HUES48 (cell line): Measurements from ENCODE around the gene KCNMA1.
A peak's percentile ranks its signal among the peaks of the same experiment; 100 is the strongest.
"Not testable (repeated sequence)": the region's sequence is repeated elsewhere in the genome, so short reads cannot be mapped to it uniquely, and the experiment has no call there.

Experiments used
- H3K27ac ChIP-seq: one replicate; pipeline ENCODE4 v1.7.0; 2013; ENCODE audit warnings: low read depth, low read length, inconsistent platforms
- H3K27me3 ChIP-seq: 2 replicates; pipeline ENCODE4 v1.6.1; 2013; ENCODE audit warnings: mild to moderate bottlenecking, low read length; ENCODE audit not compliant: control insufficient read depth, insufficient read depth
- H3K36me3 ChIP-seq: 2 replicates; pipeline ENCODE4 v1.6.1; 2013; ENCODE audit warnings: low read length; ENCODE audit not compliant: control insufficient read depth, insufficient read depth
- H3K4me1 ChIP-seq: 2 replicates; pipeline ENCODE4 v1.6.1; 2013; ENCODE audit warnings: mild to moderate bottlenecking, low read length; ENCODE audit not compliant: control insufficient read depth, insufficient read depth
- H3K4me3 ChIP-seq: 2 replicates; pipeline ENCODE4 v1.5.1; 2013; ENCODE audit warnings: mild to moderate bottlenecking, low read depth, low read length
- H3K9ac ChIP-seq: 2 replicates; pipeline ENCODE4 v1.6.1; 2013; ENCODE audit warnings: mild to moderate bottlenecking, low read depth, low read length, moderate library complexity
- H3K9me3 ChIP-seq: 2 replicates; pipeline ENCODE4 v1.6.1; 2013; ENCODE audit warnings: low read length; ENCODE audit not compliant: control insufficient read depth, insufficient read depth

KCNMA1 gene

GRCh38 chr10:77637532-77638320 lies at the start of gene KCNMA1:
Gene KCNMA1 (minus strand): TSS chr10:77637808.
- H3K9me3 ChIP-seq: no peaks in the 10 kb centered on the region
- H3K36me3 ChIP-seq: no peaks in the 10 kb centered on the region
- peak within 1 kb of the TSS; percentile 82 for H3K4me3 ChIP-seq
- H3K27ac ChIP-seq: no peak within 1 kb of the TSS
- H3K4me1 ChIP-seq: peaks cover 19% of the 10 kb centered on the region
- H3K9ac ChIP-seq: no peak within 1 kb of the TSS
- H3K27me3 ChIP-seq: peaks cover 75% of the 10 kb centered on the region

GRCh38 chr10:77686650-77687417 lies 49.2 kb upstream of the KCNMA1 start:
- Histone ChIP-seq H3K36me3 (no peaks in the 10 kb centered on the region), H3K27me3 (no peaks in the 10 kb centered on the region), H3K27ac (no peak overlapping the region), H3K4me3 (no peak overlapping the region), H3K4me1 (peaks cover 31% of the 10 kb centered on the region), H3K9me3 (no peaks in the 10 kb centered on the region), H3K9ac (no peak overlapping the region)

GRCh38 chr10:77686096-77686495 lies 48.5 kb upstream of the KCNMA1 start:
- H3K27me3 ChIP-seq: no peaks in the 10 kb centered on the region
- H3K9me3 ChIP-seq: no peaks in the 10 kb centered on the region
- no peak overlapping the region for H3K9ac ChIP-seq
- H3K4me3 ChIP-seq: no peak overlapping the region
- H3K27ac ChIP-seq: no peak overlapping the region
- peaks cover 31% of the 10 kb centered on the region for H3K4me1 ChIP-seq
- H3K36me3 ChIP-seq: no peaks in the 10 kb centered on the region

- Histone ChIP-seq H3K27me3 (no peaks in the 10 kb centered on the region), H3K4me3 (no peak overlapping the region), H3K9me3 (no peaks in the 10 kb centered on the region), H3K4me1 (peaks cover 31% of the 10 kb centered on the region), H3K27ac (no peak overlapping the region), H3K9ac (no peak overlapping the region), H3K36me3 (no peaks in the 10 kb centered on the region)
Observed at GRCh38 chr10:77685432-77685831, 47.8 kb upstream of the KCNMA1 start.

GRCh38 chr10:77683088-77683432 lies 45.5 kb upstream of the KCNMA1 start:
- H3K27ac ChIP-seq, H3K9me3 ChIP-seq, H3K9ac ChIP-seq, H3K4me3 ChIP-seq, H3K36me3 ChIP-seq, H3K27me3 ChIP-seq: not testable (repeated sequence)
- H3K4me1 ChIP-seq: peaks cover 31% of the 10 kb centered on the region

DNA sequence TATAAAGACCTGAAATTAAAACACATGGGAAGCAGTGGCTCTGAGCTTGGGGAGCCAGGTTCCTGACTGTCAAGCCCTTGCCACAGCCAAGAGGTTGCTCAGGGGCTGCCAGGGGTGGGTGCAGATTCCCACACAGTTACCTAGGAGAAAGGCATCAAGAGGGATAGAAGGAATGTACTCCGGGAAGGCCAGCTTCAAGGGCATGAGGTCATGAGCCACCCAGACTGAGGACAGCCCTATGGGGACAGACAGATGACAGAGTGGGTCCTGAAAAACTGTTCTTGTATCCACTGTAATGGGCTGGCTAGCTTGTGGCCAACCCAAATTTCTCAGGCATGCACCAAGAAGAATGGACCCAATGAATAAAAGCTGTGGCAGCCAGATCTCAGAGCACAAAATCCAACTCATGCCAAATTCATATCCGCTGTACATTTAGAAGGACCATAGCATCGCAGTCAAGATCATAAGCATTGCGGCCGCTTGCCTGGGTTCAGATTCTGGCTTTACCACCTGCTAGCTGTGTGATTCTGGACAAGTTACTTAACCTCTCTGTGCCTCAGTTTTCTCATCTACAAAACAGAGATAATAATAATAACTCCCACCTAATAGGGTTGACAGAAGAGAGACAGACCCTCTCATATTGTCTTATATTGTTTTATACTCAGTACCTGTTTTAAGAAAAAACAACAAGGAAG lies 44.9 kb upstream of the KCNMA1 start:
- no peak overlapping the region for H3K27ac ChIP-seq

GRCh38 chr10:77681839-77682238 lies 44.2 kb upstream of the KCNMA1 start:
- Histone ChIP-seq H3K27ac (no peak overlapping the region), H3K4me3 (no peak overlapping the region)

More for the DNA sequence above, 44.9 kb upstream of the KCNMA1 start:
- H3K36me3 ChIP-seq: no peaks in the 10 kb centered on the region
- no peak overlapping the region for H3K9ac ChIP-seq
- H3K4me3 ChIP-seq: no peak overlapping the region
- peaks cover 31% of the 10 kb centered on the region for H3K4me1 ChIP-seq
- no peaks in the 10 kb centered on the region for H3K27me3 ChIP-seq
- no peaks in the 10 kb centered on the region for H3K9me3 ChIP-seq

GRCh38 chr10:77680811-77681210 lies 43.2 kb upstream of the KCNMA1 start:
- H3K9me3 ChIP-seq: no peaks in the 10 kb centered on the region
- no peak overlapping the region for H3K27ac ChIP-seq
- peaks cover 13% of the 10 kb centered on the region for H3K4me1 ChIP-seq
- no peaks in the 10 kb centered on the region for H3K27me3 ChIP-seq
- H3K4me3 ChIP-seq: no peak overlapping the region
- H3K36me3 ChIP-seq: no peaks in the 10 kb centered on the region
- H3K9ac ChIP-seq: no peak overlapping the region

More at GRCh38 chr10:77681839-77682238, 44.2 kb upstream of the KCNMA1 start:
- Histone ChIP-seq H3K36me3 (no peaks in the 10 kb centered on the region), H3K27me3 (no peaks in the 10 kb centered on the region), H3K9ac (no peak overlapping the region), H3K9me3 (no peaks in the 10 kb centered on the region), H3K4me1 (peaks cover 24% of the 10 kb centered on the region)

- H3K9me3 ChIP-seq: no peaks in the 10 kb centered on the region
- no peaks in the 10 kb centered on the region for H3K27me3 ChIP-seq
- H3K4me1 ChIP-seq: peaks cover 9% of the 10 kb centered on the region
- H3K4me3 ChIP-seq: no peak overlapping the region
- no peak overlapping the region for H3K27ac ChIP-seq
- H3K9ac ChIP-seq: no peak overlapping the region
- H3K36me3 ChIP-seq: no peaks in the 10 kb centered on the region
Observed at GRCh38 chr10:77680065-77680464, 42.5 kb upstream of the KCNMA1 start.

- H3K27me3 ChIP-seq: no peaks in the 10 kb centered on the region
Observed at GRCh38 chr10:77679217-77679616, 41.6 kb upstream of the KCNMA1 start.

GRCh38 chr10:77678146-77678545 lies 40.5 kb upstream of the KCNMA1 start:
- H3K36me3 ChIP-seq: no peaks in the 10 kb centered on the region
- H3K4me3 ChIP-seq: no peak overlapping the region
- no peaks in the 10 kb centered on the region for H3K9me3 ChIP-seq
- no peaks in the 10 kb centered on the region for H3K27me3 ChIP-seq
- H3K27ac ChIP-seq: no peak overlapping the region
- peaks cover 9% of the 10 kb centered on the region for H3K4me1 ChIP-seq
- no peak overlapping the region for H3K9ac ChIP-seq

More at GRCh38 chr10:77679217-77679616, 41.6 kb upstream of the KCNMA1 start:
- H3K9me3 ChIP-seq: no peaks in the 10 kb centered on the region
- H3K36me3 ChIP-seq: no peaks in the 10 kb centered on the region
- no peak overlapping the region for H3K4me3 ChIP-seq
- no peak overlapping the region for H3K27ac ChIP-seq
- H3K4me1 ChIP-seq: peaks cover 9% of the 10 kb centered on the region
- H3K9ac ChIP-seq: no peak overlapping the region
